ENCODE results near the gene FCER1G.
A peak's percentile ranks its signal among the peaks of the same experiment; 100 is the strongest.

FCER1G gene

DNA sequence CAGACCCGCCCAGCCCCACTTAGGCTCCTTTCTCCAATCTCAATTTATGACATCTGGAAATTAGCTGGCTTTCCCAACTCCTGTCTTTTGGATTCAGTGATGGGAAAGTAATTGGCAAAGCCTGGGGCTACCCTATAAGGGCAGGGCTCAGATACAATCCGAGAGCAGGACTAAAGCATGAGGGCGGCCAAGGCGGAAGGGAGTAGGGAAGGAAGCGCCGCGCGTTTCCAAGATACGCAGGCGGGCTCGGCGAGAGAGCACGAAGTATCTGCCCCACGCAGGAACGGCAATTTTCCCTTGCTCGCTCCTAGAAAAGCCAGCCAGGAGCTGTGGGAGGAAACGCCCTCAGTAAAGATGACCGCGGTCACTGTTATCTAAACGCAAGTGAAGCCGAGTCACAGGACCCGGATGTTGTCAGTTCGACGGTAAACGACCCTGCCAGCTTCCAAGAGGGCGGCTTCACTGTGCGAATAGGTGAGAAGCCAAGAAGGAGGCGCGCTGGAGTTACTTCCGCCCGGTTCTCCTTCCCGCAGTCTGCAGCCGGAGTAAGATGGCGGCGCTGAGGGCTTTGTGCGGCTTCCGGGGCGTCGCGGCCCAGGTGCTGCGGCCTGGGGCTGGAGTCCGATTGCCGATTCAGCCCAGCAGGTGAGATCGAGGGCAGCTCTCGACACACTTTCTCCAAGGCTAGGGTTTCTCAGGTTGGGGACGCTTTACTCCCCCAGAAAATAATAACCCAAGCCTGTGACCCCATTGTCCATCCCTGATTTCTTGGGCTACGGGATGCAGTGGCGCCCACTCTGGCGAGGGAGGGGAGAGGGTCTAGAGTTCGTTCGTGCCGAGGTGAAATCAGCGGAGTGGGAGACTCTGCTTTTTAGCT lies 13.0 kb upstream of the FCER1G start, which contains the start of gene NDUFS2:
NDUFS2 (plus strand) TSS at position 532 of the 877 bp plus-strand sequence; CDS start at position 551, 19 bp downstream.
- H3K9me3 ChIP-seq (ENCODE audit: control extremely low read depth in 1 of 5, control insufficient read depth in 4 of 5, insufficient read depth in 2 of 5, low read depth in 1 of 5, low read length in 4 of 5): no peaks in the 10 kb centered on the region
- no peaks in the 10 kb centered on the region for H3K27me3 ChIP-seq (replicated peaks in 2 of 5; ENCODE audit: control insufficient read depth in 4 of 5, insufficient read depth in 5 of 5, low read length in 4 of 5)
- peak; percentile 98 to 99 (median 98) for DNase-seq
- H3K27ac ChIP-seq (ENCODE audit: insufficient read depth in 1 of 2, low read depth in 1 of 2, low read length in 2 of 2, poor library complexity in 1 of 2, severe bottlenecking in 2 of 2): peak within 1 kb of the TSS; percentile 77 to 89
- 3% methylated on average over 48 of the region's 53 CpGs for WGBS (ENCODE audit: insufficient coverage)
- peaks cover 0 to 54% (median 38%) of the 10 kb centered on the region in 4 experiments for H3K4me1 ChIP-seq (ENCODE audit: control extremely low read depth in 1 of 4, control insufficient read depth in 4 of 4, insufficient read depth in 4 of 4, low read length in 3 of 4)
- H3K4me3 ChIP-seq (ENCODE audit: control insufficient read depth in 1 of 7, extremely low read depth in 1 of 7, insufficient read depth in 4 of 7, low read depth in 2 of 7, low read length in 6 of 7): peak within 1 kb of the TSS; percentile 66 to 98 (median 89)
- POLR2A ChIA-PET: interaction anchor here (0.5 to 1.7 kb wide), 5 partner anchors 15 to 199 kb away, joined by 3 to 11 read pairs (median 3); partner anchors contain the start of gene TOMM40L
- CTCF ChIA-PET: interaction anchor here (0.6 to 13.6 kb wide), 15 partner anchors 9 to 439 kb away, joined by 3 to 316 read pairs (median 5); partner anchors contain the start of genes APOA2, FCER1G, PCP4L1 and PPOX
- peaks cover 3 to 29% (median 19%) of the 10 kb centered on the region in 4 experiments for H3K36me3 ChIP-seq (ENCODE audit: control insufficient read depth in 4 of 4, insufficient read depth in 4 of 4, low read length in 3 of 4)

DNA sequence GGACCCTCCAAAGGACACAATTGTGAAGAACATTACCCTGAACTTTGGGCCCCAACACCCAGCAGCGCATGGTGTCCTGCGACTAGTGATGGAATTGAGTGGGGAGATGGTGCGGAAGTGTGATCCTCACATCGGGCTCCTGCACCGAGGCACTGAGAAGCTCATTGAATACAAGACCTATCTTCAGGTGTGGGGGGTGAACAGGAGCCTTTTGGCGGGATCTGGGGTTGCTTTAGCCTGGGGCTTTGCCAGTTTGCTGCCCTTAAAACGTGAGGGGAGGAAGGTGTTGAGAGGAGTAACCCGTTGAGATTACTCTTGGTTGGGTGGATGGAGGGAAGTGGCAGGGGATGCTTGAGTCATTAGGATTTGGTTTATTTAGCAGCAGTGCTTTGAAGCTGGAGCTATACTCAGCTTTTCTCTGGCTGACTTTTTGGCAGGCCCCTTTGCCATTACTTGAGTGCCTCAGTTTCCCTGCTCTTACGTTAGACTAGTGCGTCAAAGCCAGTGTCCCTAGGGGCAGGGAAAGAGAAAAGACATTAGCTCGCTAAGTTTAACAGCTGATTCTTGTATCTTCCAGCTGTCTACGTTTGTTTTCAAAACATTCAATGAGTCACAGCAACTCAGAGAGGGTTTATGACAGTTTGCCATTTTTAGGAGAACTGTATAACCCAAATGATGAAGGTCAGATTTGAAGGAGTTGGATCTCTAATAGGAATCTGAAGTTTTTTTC lies 8.5 kb upstream of the FCER1G start:
- POLR2A ChIA-PET: no interaction called here
- CTCF ChIA-PET: interaction anchor here (0.5 to 13.6 kb wide), 11 partner anchors 14 to 326 kb away, joined by 3 to 316 read pairs (median 5); partner anchors contain the start of genes APOA2, B4GALT3, CFAP126 and FCER1G

GRCh38 chr1:161207173-161207572 lies 7.9 kb upstream of the FCER1G start:
- no peak for DNase-seq
- Histone ChIP-seq H3K36me3 (ENCODE audit: control insufficient read depth in 4 of 4, insufficient read depth in 4 of 4, low read length in 3 of 4) (peaks cover 16 to 67% (median 51%) of the 10 kb centered on the region in 4 experiments), H3K9me3 (ENCODE audit: control extremely low read depth in 1 of 5, control insufficient read depth in 4 of 5, insufficient read depth in 2 of 5, low read depth in 1 of 5, low read length in 4 of 5) (no peaks in the 10 kb centered on the region), H3K27me3 (replicated peaks in 2 of 5; ENCODE audit: control insufficient read depth in 4 of 5, insufficient read depth in 5 of 5, low read length in 4 of 5) (no peaks in the 10 kb centered on the region), H3K27ac (ENCODE audit: insufficient read depth in 1 of 2, low read depth in 1 of 2, low read length in 2 of 2, poor library complexity in 1 of 2, severe bottlenecking in 2 of 2) (no peak overlapping the region), H3K4me1 (ENCODE audit: control extremely low read depth in 1 of 4, control insufficient read depth in 4 of 4, insufficient read depth in 4 of 4, low read length in 3 of 4) (peaks cover 0 to 25% (median 15%) of the 10 kb centered on the region in 4 experiments), H3K4me3 (ENCODE audit: control insufficient read depth in 1 of 7, extremely low read depth in 1 of 7, insufficient read depth in 4 of 7, low read depth in 2 of 7, low read length in 6 of 7) (no peak overlapping the region)
- POLR2A ChIA-PET: no interaction called here
- WGBS (ENCODE audit: insufficient coverage): 87% methylated on average over 8 of the region's 8 CpGs
- CTCF ChIA-PET: interaction anchor here (0.9 to 13.6 kb wide), 8 partner anchors 14 to 174 kb away, joined by 3 to 316 read pairs (median 9); partner anchors contain the start of genes APOA2, B4GALT3, FCER1G and TOMM40L

More for the DNA sequence above, 8.5 kb upstream of the FCER1G start:
- H3K4me1 ChIP-seq (ENCODE audit: control extremely low read depth in 1 of 4, control insufficient read depth in 4 of 4, insufficient read depth in 4 of 4, low read length in 3 of 4): peaks cover 0 to 30% (median 19%) of the 10 kb centered on the region in 4 experiments
- 98% methylated on average over 12 of the region's 12 CpGs for WGBS (ENCODE audit: insufficient coverage)
- H3K9me3 ChIP-seq (ENCODE audit: control extremely low read depth in 1 of 5, control insufficient read depth in 4 of 5, insufficient read depth in 2 of 5, low read depth in 1 of 5, low read length in 4 of 5): no peaks in the 10 kb centered on the region
- no peaks in the 10 kb centered on the region for H3K27me3 ChIP-seq (replicated peaks in 2 of 5; ENCODE audit: control insufficient read depth in 4 of 5, insufficient read depth in 5 of 5, low read length in 4 of 5)
- DNase-seq: no peak
- H3K36me3 ChIP-seq (ENCODE audit: control insufficient read depth in 4 of 4, insufficient read depth in 4 of 4, low read length in 3 of 4): peaks cover 16 to 62% (median 46%) of the 10 kb centered on the region in 4 experiments
- no peak overlapping the region for H3K27ac ChIP-seq (ENCODE audit: insufficient read depth in 1 of 2, low read depth in 1 of 2, low read length in 2 of 2, poor library complexity in 1 of 2, severe bottlenecking in 2 of 2)
- no peak overlapping the region for H3K4me3 ChIP-seq (ENCODE audit: control insufficient read depth in 1 of 7, extremely low read depth in 1 of 7, insufficient read depth in 4 of 7, low read depth in 2 of 7, low read length in 6 of 7)

DNA sequence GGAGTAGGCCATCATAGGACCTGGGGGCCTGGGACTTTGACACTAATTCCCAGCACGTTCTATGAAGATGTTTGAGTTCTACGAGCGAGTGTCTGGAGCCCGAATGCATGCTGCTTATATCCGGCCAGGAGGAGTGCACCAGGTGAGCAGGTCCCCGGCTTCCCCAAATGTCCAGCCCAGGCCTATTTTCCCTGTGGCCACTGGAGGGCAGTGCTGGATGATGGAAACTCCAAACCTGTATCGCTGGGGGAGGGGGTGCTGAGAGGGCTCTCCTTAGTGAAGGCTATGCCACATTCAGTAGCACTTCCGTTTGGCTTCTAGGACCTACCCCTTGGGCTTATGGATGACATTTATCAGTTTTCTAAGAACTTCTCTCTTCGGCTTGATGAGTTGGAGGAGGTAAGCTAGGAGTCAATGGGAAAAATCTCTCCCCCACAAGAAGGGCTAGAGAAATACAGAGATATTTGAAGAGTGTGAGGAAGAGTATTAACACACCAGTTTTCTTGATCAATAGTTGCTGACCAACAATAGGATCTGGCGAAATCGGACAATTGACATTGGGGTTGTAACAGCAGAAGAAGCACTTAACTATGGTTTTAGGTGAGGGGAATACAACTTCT lies 5.2 kb upstream of the FCER1G start:
- 52% methylated on average over 9 of the region's 11 CpGs for WGBS (ENCODE audit: insufficient coverage)
- Histone ChIP-seq H3K9me3 (ENCODE audit: control extremely low read depth in 1 of 5, control insufficient read depth in 4 of 5, insufficient read depth in 2 of 5, low read depth in 1 of 5, low read length in 4 of 5) (no peaks in the 10 kb centered on the region), H3K36me3 (ENCODE audit: control insufficient read depth in 4 of 4, insufficient read depth in 4 of 4, low read length in 3 of 4) (peaks cover 16 to 84% (median 60%) of the 10 kb centered on the region in 4 experiments), H3K4me3 (ENCODE audit: control insufficient read depth in 1 of 7, extremely low read depth in 1 of 7, insufficient read depth in 4 of 7, low read depth in 2 of 7, low read length in 6 of 7) (no peak overlapping the region), H3K27ac (ENCODE audit: insufficient read depth in 1 of 2, low read depth in 1 of 2, low read length in 2 of 2, poor library complexity in 1 of 2, severe bottlenecking in 2 of 2) (no peak overlapping the region), H3K4me1 (ENCODE audit: control extremely low read depth in 1 of 4, control insufficient read depth in 4 of 4, insufficient read depth in 4 of 4, low read length in 3 of 4) (peaks cover 2 to 24% (median 8%) of the 10 kb centered on the region in 4 experiments), H3K27me3 (replicated peaks in 2 of 5; ENCODE audit: control insufficient read depth in 4 of 5, insufficient read depth in 5 of 5, low read length in 4 of 5) (no peaks in the 10 kb centered on the region)
- ChIA-PET CTCF (interaction anchor here (0.6 to 13.6 kb wide), 19 partner anchors 8 to 177 kb away, joined by 3 to 316 read pairs (median 7); partner anchors contain the start of genes APOA2, CFAP126, FCER1G and NDUFS2), POLR2A (interaction anchor here (1.4 kb wide), 1 partner anchor 96 kb away, joined by 4 read pairs; no protein-coding TSS in a partner anchor)
- peak; percentile 82 to 89 (median 84) for DNase-seq

DNA sequence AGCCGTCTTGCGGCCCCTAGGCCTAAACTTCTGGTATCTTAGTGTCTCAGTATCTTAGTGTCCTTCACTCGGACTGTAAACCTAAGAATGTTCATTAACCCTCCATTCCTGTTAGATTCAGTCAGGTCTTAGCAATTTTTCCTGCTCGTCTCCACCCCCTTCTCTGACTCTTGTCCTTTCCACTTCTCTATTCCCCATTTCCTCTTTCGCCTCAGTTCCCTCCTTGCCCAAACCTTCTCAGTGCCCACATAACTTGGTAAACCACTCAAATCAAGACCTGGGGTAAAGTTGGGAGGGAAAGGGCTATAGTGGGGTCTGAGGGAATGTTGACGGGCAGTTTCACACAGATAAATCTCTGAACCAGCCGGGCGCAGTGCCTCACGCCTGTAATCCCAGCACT lies 726 bp upstream of the FCER1G start:
- no peak overlapping the region for H3K27ac ChIP-seq (ENCODE audit: insufficient read depth in 1 of 2, low read depth in 1 of 2, low read length in 2 of 2, poor library complexity in 1 of 2, severe bottlenecking in 2 of 2)
- 93% methylated on average over 7 of the region's 9 CpGs for WGBS (ENCODE audit: insufficient coverage)
- no peak for DNase-seq
- H3K4me1 ChIP-seq (ENCODE audit: control extremely low read depth in 1 of 4, control insufficient read depth in 4 of 4, insufficient read depth in 4 of 4, low read length in 3 of 4): peaks cover 8 to 60% (median 34%) of the 10 kb centered on the region in 4 experiments
- POLR2A ChIA-PET: interaction anchor here (0.6 kb wide), 1 partner anchor 91 kb away, joined by 3 read pairs; no protein-coding TSS in a partner anchor
- no peaks in the 10 kb centered on the region for H3K27me3 ChIP-seq (replicated peaks in 2 of 5; ENCODE audit: control insufficient read depth in 4 of 5, insufficient read depth in 5 of 5, low read length in 4 of 5)
- H3K4me3 ChIP-seq (ENCODE audit: control insufficient read depth in 1 of 7, extremely low read depth in 1 of 7, insufficient read depth in 4 of 7, low read depth in 2 of 7, low read length in 6 of 7): peak overlapping the region in 1 of 7 experiments; percentile 8
- CTCF ChIA-PET: interaction anchor here (1.5 to 16.6 kb wide), 2 partner anchors 7 to 94 kb away, joined by 5 to 316 read pairs; partner anchors contain the start of gene NDUFS2
- H3K36me3 ChIP-seq (ENCODE audit: control insufficient read depth in 4 of 4, insufficient read depth in 4 of 4, low read length in 3 of 4): peaks cover 11 to 48% (median 39%) of the 10 kb centered on the region in 4 experiments
- H3K9me3 ChIP-seq (ENCODE audit: control extremely low read depth in 1 of 5, control insufficient read depth in 4 of 5, insufficient read depth in 2 of 5, low read depth in 1 of 5, low read length in 4 of 5): no peaks in the 10 kb centered on the region
